GM12892 (cell line): ENCODE measurements around the gene MAP4.

Experiments
- DNase-seq: peaks from one replicate; pipeline ENCODE4 v3.0.0; 2011; ENCODE audit not compliant: insufficient read length
- FAIRE-seq: peaks from 2 replicates; lab custom pipeline; 2011; peaks lifted over from hg19 to GRCh38; lab: Jason Lieb, UNC
- POLR2A ChIP-seq: IDR thresholded peaks from 2 replicates; pipeline ENCODE4 v1.6.1; 2011; ENCODE audit warnings: low read depth, low read length, control low read depth
- POLR2AphosphoS5 ChIP-seq: IDR thresholded peaks from 2 replicates; pipeline ENCODE4 v1.6.1; 2011; ENCODE audit warnings: low read depth, low read length, control low read depth
- TAF1 ChIP-seq: IDR thresholded peaks from 2 replicates; pipeline ENCODE4 v1.6.1; 2011; ENCODE audit warnings: low read depth, mild to moderate bottlenecking, control low read depth, low read length, borderline replicate concordance

The MAP4 gene

DNA sequence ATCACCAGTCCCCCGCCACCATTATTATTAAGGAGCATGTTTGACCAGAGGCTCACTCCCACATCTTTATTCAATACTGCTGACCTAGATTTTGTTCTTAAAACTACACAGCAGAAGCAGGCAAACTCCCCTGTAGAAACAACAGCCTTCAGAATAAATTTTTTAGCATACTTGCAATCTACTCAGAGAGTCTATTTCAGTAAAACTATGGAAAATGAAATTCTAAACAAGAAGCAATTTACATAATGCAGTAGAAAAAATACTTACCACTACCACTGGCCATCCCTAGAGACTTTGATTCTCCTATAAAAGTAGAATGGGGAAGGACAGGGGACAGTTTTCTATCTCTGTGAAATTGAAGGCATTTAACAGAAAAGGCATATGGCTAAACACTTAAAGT lies 76.0 kb downstream of the MAP4 start:
- no peak for FAIRE-seq
- no peak for TF ChIP-seq TAF1
- TF ChIP-seq POLR2A, result no peak
- no peak for TF ChIP-seq POLR2AphosphoS5
- DNase-seq, result no peak

DNA sequence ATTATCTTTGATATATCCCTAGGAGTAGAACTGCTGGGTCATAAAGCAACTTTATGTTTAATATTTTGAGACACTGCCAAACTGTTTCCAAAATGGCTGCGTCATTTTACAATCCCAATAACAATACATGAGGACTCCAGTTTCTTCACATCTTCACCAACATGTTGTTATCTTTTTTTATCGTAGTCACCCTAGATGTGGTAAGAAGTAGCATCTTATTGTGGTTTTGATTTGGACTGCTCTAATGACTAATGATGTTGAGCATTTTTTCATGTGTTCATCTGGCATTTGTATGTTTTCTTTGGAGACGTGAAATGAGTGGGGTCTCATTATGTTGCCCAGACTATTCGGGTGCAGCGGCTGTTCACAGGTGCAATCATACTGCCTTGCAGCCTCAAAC lies 83.8 kb downstream of the MAP4 start:
- no peak for TF ChIP-seq POLR2A
- no peak for TF ChIP-seq POLR2AphosphoS5
- no peak for TF ChIP-seq TAF1
- DNase-seq, result no peak
- FAIRE-seq, result no peak

DNA sequence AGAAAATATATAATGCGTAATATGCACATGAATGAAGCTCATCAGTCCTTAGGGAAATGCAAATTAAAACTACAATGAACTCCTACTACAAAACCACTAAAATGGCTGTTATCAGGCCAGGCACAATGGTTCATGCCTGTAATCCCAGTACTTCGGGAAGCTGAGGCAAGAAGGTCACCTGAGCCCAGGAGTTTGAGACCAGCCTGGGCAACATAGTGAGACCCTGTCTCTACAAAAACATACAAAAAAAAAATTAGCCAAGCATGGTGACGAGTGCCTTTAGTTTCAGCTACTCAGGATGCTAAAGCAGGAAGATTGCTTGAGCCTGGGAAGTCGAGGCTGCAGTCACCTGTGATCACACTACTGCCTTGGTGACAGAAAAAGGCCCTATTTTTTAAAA lies 85.2 kb downstream of the MAP4 start:
- DNase-seq (no peak), FAIRE-seq (no peak)

DNA sequence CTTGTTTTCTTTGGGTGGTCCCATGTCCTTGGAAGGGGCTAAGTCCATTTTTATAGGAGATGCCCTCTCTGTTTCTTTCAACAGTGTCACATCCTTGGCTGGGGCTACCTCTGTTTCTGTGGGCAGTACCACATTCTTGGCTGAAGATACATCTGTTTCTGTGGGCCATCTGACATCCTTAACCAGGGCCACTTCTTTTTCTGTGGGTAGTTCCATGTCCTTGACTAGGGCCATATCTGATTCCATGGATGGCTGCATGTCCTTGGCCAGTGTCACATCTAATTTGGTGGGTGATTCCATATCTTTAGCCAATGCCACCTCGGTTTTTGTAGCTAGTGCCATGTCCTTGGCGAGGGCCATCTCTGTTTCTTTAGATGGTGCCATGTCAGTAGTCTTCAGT lies 99.5 kb downstream of the MAP4 start:
- no peak for TF ChIP-seq POLR2A
- no peak for TF ChIP-seq POLR2AphosphoS5
- no peak for TF ChIP-seq TAF1
- DNase-seq (no peak), FAIRE-seq (no peak)

More for the DNA sequence above, 85.2 kb downstream of the MAP4 start:
- TF ChIP-seq TAF1, result no peak
- TF ChIP-seq POLR2A, result no peak
- TF ChIP-seq POLR2AphosphoS5, result no peak

DNA sequence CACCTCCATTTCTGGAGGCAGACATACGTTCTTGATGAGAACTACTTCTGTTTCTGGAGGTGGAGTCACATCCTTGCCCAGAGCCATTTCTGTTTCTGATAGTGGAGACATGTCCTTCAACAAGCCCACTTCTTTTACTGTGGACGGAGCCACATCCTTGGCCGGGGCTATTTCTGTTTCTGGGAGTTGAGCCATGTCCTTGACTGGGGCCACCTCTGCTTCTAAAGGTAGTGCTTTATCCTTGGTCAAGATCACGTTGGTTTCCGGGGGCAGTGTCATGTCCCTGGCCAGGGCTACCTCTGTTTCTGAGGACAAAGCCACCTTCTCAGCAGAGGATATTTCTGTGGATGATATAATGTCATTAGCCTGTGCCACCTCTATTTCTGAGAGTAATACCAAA lies 100.0 kb downstream of the MAP4 start:
- TF ChIP-seq POLR2AphosphoS5 (no peak), TAF1 (no peak), POLR2A (no peak)

DNA sequence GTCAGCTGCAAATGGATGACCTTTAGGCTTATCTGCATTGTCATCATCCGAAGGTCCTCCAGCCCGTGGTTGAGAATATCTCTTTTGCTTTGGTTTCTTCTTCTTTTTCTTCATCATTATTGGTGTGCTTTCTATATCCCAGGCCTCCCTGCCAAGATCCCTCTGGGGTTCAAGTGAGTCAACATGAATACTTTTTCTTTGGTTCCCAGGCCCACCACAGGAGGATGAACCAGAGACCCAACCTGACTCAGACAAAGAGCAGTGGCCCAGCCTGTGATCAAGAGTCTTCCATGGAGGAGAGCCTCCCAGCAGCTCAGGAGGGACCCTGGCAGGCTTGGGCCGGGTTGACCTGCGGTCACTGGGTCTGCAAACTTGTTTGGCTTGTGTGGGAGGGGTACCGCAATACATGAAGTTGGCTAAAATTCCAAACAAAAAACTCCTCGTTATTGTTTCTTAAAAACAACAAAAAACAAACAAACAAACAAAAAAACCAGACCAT lies 104.2 kb downstream of the MAP4 start:
- TF ChIP-seq POLR2A, result no peak
- no peak for TF ChIP-seq POLR2AphosphoS5
- no peak for TF ChIP-seq TAF1
- DNase-seq (no peak), FAIRE-seq (no peak)

More for the DNA sequence above, 100.0 kb downstream of the MAP4 start:
- DNase-seq (no peak), FAIRE-seq (no peak)

DNA sequence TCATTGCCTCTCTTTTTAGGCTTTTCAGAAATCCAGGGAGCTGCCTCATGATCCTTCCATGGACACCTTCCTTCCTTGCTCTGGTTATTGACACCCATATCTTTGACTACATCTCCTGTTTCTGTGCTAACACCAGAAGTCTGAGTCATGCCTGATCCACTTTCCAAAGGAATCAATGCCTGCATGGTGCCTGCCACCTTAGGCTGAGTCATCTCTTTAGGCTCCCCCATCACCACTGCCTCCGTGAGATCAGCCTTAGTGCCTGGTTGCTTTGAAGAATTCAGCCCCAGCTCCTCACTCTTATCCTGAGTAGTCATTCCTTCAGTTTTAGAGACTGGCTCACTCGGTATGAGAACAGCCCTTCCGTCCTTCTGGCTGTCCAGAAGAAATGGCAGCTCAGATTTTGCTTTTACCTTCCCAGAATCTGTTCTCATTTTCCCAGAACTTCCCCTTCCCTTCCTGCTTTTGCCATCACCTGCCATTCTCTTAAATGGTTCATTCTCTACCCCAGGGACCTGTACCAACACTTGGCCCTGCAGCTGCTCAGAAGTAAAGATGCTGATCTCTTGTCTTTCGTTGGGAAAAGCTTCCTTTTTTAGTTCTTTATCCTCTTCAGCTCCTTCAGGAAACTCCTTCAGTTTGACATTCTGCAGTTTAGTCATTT lies 105.3 kb downstream of the MAP4 start:
- TF ChIP-seq TAF1 (no peak), POLR2A (no peak)
- no peak for FAIRE-seq
- no peak for DNase-seq

DNA sequence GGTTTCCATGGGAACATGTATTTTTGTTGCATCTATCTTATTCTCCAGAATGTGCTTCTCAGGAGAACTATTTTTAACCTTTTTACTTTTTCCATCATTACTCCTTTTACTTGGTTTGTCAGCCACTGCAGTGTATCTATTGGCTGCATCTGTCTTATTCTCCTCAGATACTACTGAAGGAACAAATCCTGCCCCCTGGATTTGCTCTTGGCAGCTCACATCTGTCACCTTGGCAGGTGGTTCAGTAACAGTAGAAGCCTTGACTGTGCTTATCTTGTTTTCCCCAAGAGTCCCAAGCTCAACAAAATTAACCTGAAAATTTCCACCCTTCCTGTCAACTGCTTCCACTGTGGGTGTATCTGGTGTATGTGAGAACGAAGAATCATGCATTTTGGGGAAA lies 106.0 kb downstream of the MAP4 start:
- TF ChIP-seq POLR2AphosphoS5 (no peak), POLR2A (no peak), TAF1 (no peak)
- no peak for DNase-seq
- no peak for FAIRE-seq

DNA sequence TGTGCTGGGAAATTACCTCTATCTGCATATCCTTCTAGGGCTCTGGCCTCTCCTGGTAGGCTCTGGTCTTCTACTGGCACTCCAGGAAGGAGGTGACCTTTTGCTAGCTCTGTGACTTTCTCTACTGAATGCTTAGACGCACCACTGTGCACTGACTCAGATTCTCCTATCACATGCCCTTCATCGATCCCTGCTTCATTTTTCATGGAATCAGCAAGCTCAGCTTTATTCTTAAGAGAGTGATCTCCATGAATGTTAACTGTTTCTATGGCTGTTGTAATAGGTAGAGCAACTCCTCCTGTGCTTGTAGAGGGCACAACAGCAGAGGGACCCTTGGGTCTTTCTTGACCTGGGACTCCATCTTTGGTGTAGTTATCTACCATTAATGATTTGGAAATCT lies 106.6 kb downstream of the MAP4 start:
- DNase-seq (no peak), FAIRE-seq (no peak)
- TF ChIP-seq POLR2AphosphoS5 (no peak), POLR2A (no peak), TAF1 (no peak)

DNA sequence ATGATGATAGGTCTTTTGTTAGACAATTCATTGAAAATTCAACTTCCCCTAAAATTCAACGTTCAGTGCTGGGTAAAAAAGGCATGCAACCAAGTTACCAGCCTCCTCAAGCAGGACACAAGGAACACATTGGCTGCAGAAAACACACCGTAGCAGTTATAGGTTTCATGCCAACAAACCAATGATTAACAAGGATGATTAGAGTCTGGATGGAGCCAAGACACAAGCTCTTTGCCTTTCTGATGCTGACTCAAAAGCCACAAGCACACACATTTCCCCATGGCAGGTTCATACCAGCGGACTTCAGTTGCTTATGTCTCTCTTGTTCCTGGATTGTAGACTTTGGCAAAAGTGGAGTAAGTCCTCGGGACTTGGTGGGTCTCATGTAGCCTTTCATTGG lies 107.5 kb downstream of the MAP4 start:
- TF ChIP-seq TAF1 (no peak), POLR2AphosphoS5 (no peak), POLR2A (no peak)
- no peak for FAIRE-seq
- no peak for DNase-seq

DNA sequence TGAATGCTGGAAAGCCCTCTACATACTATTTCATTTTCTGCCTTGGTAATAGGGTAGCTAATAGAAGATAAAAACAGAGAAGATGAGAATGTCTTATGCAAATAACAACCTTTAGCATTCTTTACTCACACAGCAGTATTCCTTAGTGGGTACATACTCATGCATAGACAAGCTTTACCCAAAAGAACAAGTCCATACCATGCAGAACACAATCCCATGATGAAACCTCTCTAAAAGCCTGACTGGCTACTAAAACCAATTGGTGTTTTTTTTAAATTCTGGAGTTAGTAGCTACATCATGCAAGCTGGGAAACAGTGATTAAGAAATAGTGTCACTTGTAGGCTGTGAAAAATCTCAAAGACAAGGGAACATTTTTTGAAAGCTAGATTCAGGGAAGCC lies 108.4 kb downstream of the MAP4 start:
- FAIRE-seq, result no peak
- no peak for DNase-seq
- TF ChIP-seq TAF1 (no peak), POLR2AphosphoS5 (no peak), POLR2A (no peak)

DNA sequence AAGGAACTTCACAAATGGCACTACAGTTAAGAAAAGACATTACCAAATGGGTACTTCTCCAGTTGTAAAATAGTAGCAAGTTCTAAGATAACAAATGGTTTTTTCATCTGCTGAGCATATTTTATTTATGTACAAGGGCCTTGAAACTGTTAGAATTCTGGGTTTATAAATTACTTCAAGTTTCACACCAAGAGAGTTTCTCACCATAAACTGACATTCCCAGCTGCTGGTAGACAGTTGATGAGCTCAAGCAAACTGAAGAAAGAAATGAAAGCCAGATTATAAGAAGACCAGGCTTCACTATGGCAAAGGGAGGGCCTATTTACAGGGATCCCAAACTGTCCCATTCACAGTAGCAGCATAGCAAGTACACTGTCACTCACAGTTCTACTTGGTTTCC lies 113.5 kb downstream of the MAP4 start:
- no peak for FAIRE-seq
- TF ChIP-seq TAF1, result no peak
- TF ChIP-seq POLR2AphosphoS5, result no peak
- TF ChIP-seq POLR2A, result no peak
- no peak for DNase-seq

DNA sequence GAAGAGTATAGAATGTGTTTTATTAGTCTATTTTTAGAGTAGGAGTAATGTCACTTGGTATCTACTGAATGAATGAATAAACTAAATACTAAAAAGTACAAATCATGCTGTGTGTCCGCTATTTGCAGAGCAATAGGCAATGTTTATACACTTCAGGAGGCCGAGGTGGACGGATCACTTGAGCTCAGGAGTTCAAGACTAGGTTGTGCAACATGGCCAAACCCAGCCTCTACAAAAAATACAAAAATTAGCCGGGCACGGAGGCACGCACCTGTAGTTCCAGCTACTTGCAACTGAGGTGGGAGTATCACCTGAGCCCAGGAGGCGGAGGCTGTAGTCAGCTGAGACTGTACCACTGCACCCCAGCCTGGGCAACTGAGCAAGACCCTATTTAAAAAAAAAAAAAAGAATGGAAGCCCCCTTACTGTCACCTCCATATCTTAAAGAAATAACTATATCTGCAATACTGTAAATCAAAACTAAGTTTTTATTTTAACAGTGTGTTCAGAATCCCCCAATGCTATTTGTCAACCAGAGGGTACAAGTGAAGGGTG lies 114.9 kb downstream of the MAP4 start:
- FAIRE-seq (no peak), DNase-seq (no peak)
- TF ChIP-seq POLR2A, result no peak
- TF ChIP-seq POLR2AphosphoS5, result no peak
- no peak for TF ChIP-seq TAF1
